ENCODE data around the gene EP400.

GRCh38 chr12:132081423-132081822 lies 131.7 kb downstream of the EP400 start:
- no peak for TF ChIP-seq EZH2 (IDR thresholded peaks at IDR 0.05; ENCODE audit: low read length, missing control alignments)
- TF ChIP-seq, protein P1, sequence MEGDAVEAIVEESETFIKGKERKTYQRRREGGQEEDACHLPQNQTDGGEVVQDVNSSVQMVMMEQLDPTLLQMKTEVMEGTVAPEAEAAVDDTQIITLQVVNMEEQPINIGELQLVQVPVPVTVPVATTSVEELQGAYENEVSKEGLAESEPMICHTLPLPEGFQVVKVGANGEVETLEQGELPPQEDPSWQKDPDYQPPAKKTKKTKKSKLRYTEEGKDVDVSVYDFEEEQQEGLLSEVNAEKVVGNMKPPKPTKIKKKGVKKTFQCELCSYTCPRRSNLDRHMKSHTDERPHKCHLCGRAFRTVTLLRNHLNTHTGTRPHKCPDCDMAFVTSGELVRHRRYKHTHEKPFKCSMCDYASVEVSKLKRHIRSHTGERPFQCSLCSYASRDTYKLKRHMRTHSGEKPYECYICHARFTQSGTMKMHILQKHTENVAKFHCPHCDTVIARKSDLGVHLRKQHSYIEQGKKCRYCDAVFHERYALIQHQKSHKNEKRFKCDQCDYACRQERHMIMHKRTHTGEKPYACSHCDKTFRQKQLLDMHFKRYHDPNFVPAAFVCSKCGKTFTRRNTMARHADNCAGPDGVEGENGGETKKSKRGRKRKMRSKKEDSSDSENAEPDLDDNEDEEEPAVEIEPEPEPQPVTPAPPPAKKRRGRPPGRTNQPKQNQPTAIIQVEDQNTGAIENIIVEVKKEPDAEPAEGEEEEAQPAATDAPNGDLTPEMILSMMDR (conservative IDR thresholded peaks at IDR 0.05 in 1 of 2, IDR thresholded peaks at IDR 0.05 in 1 of 2; ENCODE audit: low read depth in 1 of 2, low read length in 2 of 2), result no peak
